ENCODE measurements around the gene POLR3G.

POLR3G gene

DNA sequence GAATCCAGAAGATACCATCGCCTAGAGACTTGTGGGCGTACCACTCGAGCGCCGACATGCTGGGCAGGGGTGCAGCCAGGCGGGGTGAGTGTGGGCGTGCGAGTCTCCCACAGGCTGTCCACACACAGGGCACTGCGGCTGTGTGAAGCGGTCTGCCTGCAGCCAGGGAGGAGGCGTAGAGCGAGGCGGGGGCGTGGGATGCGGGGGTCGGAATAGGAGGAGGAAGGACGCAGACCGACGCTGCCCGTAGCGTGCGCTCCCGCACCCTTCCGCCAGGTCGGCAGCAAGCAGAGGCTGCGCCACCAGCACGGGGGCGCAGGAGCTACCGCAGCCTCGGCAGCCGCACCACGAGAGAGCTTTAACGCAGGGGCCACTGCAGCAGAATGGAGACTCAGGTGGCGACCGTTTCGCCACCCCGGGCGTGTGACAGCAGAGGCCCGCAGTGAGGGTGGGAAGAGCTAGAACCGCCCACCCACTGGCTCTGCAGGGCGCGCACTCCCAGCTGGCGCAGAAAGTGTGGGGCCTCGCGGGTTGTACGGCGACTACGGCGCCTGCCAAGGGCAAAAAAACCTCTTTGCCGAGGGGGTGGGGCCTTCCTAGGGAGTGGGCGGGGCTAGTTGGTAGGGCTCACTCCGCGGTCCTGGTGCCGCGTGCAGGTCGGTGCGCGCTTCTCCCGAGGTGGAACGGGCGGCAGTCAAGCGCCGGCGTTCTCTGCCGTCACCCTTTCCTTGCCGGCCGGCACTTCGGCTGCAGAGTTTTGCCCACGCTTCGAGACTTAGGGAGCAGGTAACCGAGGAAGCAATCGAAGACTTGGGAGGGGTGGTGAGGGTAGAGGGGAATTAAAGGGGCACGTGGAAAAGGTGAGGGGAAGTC is at the start of gene POLR3G, which contains the start of gene MBLAC2:
Gene POLR3G, plus strand, starts transcription at position 630 of the 873 bp plus-strand sequence. CDS start 10,704 bp downstream, outside the sequence.
Gene MBLAC2, minus strand, starts transcription at position 537 of the 873 bp plus-strand sequence. Its CDS starts 479 bp downstream, at position 58.
- H3K4me1 Mint-ChIP-seq = peaks cover 35% of the 10 kb centered on the region
- no peaks in the 10 kb centered on the region for H3K9me3 Mint-ChIP-seq
- peak; percentile 96 for ATAC-seq

GRCh38 chr5:90434116-90434714 is 40.4 kb upstream of the POLR3G start:
- Mint-ChIP-seq H3K9me3 (no peaks in the 10 kb centered on the region), H3K27ac (no peak overlapping the region), H3K27me3 (no peaks in the 10 kb centered on the region), H3K36me3 (no peaks in the 10 kb centered on the region), H3K4me3 (no peak overlapping the region), H3K4me1 (no peaks in the 10 kb centered on the region)
- ATAC-seq = peak; percentile 61

More for the DNA sequence above, at the start of gene POLR3G, which contains the start of gene MBLAC2:
- H3K4me3 Mint-ChIP-seq = peak within 1 kb of the TSS; percentile 95
- H3K36me3 Mint-ChIP-seq = peaks cover 18% of the 10 kb centered on the region
- H3K27me3 Mint-ChIP-seq = no peaks in the 10 kb centered on the region
- peak within 1 kb of the TSS; percentile 85 for H3K27ac Mint-ChIP-seq

- no peaks in the 10 kb centered on the region for H3K9me3 Mint-ChIP-seq
- ATAC-seq = no peak
- peaks cover 5% of the 10 kb centered on the region for H3K4me1 Mint-ChIP-seq
These were observed 37.0 kb upstream of the POLR3G start for GRCh38 chr5:90437663-90438062.

DNA sequence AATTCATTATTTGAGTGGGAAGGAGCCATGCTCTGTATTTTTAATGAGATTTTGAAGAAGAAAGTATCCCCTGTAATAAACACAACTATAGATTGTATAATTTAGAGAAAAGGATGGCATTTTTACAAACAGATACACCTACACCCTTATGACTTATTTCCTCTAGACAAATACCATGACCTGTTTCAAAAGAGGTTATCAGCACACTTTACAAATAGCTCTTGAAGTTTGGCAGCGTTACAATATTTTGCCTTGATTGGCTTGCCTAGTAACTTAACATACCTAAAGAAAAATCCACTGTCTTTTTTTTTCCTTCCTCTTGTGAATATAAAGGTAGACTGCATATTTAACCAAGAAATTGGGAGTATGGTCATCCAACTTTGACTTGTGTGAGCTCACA is 36.6 kb upstream of the POLR3G start:
- Mint-ChIP-seq H3K9me3 (no peaks in the 10 kb centered on the region), H3K36me3 (no peaks in the 10 kb centered on the region), H3K4me3 (no peak overlapping the region), H3K27me3 (no peaks in the 10 kb centered on the region), H3K27ac (no peak overlapping the region), H3K4me1 (peaks cover 5% of the 10 kb centered on the region)
- ATAC-seq = no peak

More at GRCh38 chr5:90437663-90438062, 37.0 kb upstream of the POLR3G start:
- Mint-ChIP-seq H3K36me3 (no peaks in the 10 kb centered on the region), H3K27me3 (no peaks in the 10 kb centered on the region), H3K27ac (no peak overlapping the region), H3K4me3 (no peak overlapping the region)

DNA sequence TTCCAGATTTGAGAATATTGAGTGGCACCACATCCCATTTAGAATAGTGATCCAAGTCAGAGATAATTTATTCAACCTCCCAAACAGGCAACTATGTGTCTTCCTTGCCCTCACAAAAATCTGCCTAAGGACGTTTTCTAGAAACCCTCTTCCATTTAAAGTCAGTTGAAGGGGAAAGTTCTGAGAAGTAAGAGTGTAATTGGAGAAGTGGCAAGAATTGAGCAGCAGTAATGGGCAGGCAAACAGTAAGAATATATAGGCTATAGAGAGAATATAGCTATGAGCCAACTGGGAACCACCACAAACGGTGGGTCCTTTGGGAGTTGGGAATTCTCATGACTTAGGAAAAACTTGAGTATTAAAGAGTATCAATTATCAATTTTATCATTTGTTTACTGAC is 34.0 kb upstream of the POLR3G start:
- Mint-ChIP-seq H3K27ac (peak overlapping the region; percentile 76), H3K4me3 (peak overlapping the region; percentile 71), H3K4me1 (peaks cover 5% of the 10 kb centered on the region), H3K36me3 (no peaks in the 10 kb centered on the region), H3K9me3 (no peaks in the 10 kb centered on the region), H3K27me3 (no peaks in the 10 kb centered on the region)
- no peak for ATAC-seq

- Mint-ChIP-seq H3K36me3 (no peaks in the 10 kb centered on the region), H3K9me3 (peaks cover 3% of the 10 kb centered on the region), H3K27me3 (no peaks in the 10 kb centered on the region), H3K4me3 (no peak overlapping the region), H3K4me1 (no peaks in the 10 kb centered on the region), H3K27ac (no peak overlapping the region)
- ATAC-seq = no peak
These were observed 27.7 kb upstream of the POLR3G start for GRCh38 chr5:90446961-90447360.

- H3K4me3 Mint-ChIP-seq = no peak overlapping the region
- no peaks in the 10 kb centered on the region for H3K27me3 Mint-ChIP-seq
- H3K36me3 Mint-ChIP-seq = peaks cover 22% of the 10 kb centered on the region
- H3K27ac Mint-ChIP-seq = no peak overlapping the region
- H3K9me3 Mint-ChIP-seq = no peaks in the 10 kb centered on the region
- peaks cover 13% of the 10 kb centered on the region for H3K4me1 Mint-ChIP-seq
- no peak for ATAC-seq
These were observed 13.4 kb upstream of the POLR3G start for GRCh38 chr5:90461288-90461687.

DNA sequence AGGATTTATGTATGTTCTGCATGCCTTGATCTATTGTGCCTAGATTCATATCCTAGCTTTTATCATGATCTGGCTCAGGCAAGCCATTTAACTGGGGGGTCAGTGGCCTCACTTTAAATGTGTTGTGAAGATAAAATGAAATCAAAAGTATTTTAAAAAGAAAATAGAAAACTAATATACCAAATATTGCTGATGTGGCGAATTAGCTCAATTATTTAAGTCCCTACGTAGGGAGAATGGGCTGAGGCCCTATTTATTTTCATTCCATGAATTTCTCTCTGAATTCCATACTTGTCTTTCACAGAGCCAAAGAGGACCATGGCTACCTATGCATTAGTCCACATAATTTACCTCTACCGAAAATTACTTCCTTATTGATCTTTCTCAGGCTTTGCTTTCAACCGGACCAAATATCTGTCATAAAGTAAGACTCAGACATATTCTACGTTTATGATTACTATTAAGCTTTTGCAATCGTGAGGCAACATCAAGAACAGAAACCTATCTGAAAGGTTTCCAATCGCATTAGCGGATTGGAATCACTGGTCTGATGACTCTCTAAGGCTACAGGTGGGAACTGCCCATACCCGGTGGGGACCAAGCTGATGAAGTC is 1.8 kb upstream of the POLR3G start:
- H3K36me3 Mint-ChIP-seq = peaks cover 34% of the 10 kb centered on the region
- peaks cover 2% of the 10 kb centered on the region for H3K9me3 Mint-ChIP-seq
- peaks cover 39% of the 10 kb centered on the region for H3K4me1 Mint-ChIP-seq
- H3K27ac Mint-ChIP-seq = peak overlapping the region; percentile 85
- ATAC-seq = no peak
- H3K27me3 Mint-ChIP-seq = no peaks in the 10 kb centered on the region
- H3K4me3 Mint-ChIP-seq = peak overlapping the region; percentile 95

DNA sequence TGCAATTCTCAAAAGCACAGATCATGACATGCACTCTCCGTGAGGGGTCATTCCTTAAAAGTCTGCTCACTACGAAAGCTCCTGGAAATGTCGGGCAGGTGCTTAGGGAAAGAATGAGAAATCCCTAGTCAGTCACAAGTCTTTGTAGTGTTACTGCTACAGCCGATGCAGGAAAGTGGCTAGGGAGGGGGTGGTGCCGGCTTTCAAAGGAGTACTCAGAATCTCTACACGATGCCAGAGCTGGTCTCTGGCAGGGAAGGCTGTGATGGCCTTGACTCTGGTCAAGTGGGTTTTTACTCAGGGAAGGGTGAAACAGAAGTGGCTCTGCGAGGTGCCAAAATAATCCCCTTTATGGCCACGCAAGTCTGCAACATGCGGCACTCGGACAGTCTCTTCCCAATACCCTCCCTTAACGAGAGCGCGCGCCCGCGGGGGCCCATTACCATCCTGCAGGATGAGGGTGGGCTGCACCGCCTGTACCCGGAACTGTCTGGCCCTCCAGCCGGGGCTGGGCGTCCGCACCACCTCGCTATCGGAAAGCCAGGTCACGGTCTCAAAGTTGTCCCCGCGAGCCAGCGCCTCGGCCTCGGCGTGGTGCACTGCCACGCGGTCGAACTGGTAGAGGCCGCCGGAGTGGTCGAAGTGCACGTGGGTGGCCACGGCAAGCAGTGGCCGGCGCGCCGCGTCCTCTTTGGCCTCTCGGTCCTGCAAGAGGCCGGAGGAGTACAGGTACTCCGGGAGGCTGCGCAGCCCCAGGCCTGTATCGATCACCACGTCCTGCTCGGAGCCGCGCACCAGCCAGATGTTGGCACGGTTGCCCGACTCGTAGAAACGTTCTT is 1.0 kb upstream of the POLR3G start:
- Mint-ChIP-seq H3K4me3 (peak overlapping the region; percentile 95), H3K4me1 (peaks cover 39% of the 10 kb centered on the region), H3K27ac (peak overlapping the region; percentile 85), H3K27me3 (no peaks in the 10 kb centered on the region), H3K9me3 (no peaks in the 10 kb centered on the region), H3K36me3 (peaks cover 27% of the 10 kb centered on the region)
- ATAC-seq = no peak

DNA sequence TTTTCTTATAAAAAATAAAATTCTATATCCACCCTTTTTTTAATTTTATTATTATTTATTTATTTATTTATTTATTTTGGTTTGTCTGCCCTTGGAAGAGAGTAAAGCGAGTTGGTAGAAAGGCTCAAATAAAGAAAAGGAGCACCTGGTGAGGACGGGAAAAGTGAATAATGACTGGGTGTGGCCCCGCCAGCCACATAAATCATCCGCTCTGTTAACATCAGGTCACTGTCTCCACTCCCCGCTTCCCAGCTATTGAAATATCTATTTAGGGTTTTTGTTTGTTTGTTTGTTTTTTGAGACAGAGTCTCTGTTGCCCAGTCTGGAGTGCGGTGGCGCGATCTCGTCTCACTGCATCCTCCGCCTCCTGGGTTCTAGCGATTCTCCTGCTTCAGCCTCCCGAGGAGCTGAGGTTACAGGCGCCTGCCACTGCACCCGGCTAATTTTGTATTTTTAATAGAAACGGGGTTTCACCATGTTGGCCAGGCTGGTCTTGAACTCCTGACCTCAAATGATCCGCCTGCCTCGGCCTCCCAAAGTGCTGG is 844 bp downstream of the POLR3G start:
- ATAC-seq = no peak
- H3K27me3 Mint-ChIP-seq = no peaks in the 10 kb centered on the region
- peak overlapping the region; percentile 95 for H3K4me3 Mint-ChIP-seq
- H3K4me1 Mint-ChIP-seq = peaks cover 26% of the 10 kb centered on the region
- no peak overlapping the region for H3K27ac Mint-ChIP-seq
- peaks cover 8% of the 10 kb centered on the region for H3K36me3 Mint-ChIP-seq
- H3K9me3 Mint-ChIP-seq = no peaks in the 10 kb centered on the region

DNA sequence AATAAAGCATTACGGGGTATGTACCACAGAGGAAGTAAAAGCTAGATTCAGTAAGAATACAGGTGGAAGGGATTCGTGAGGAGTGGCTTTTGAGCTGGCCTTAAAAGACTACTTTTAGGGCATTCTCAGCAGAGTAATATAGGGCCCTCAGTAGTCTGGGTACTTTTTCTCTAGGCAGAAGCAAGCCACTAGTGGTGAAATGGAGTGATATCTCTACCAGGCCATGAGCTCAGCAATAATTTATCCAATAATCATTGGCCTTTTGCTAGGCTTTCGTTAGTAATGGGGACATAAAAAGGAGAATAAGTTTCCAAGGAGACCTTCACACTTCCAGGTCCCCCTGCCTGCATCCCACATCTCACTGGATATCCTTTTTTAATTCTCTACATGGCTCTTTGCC is 1.7 kb downstream of the POLR3G start:
- H3K9me3 Mint-ChIP-seq = no peaks in the 10 kb centered on the region
- no peaks in the 10 kb centered on the region for H3K27me3 Mint-ChIP-seq
- H3K4me3 Mint-ChIP-seq = no peak overlapping the region

DNA sequence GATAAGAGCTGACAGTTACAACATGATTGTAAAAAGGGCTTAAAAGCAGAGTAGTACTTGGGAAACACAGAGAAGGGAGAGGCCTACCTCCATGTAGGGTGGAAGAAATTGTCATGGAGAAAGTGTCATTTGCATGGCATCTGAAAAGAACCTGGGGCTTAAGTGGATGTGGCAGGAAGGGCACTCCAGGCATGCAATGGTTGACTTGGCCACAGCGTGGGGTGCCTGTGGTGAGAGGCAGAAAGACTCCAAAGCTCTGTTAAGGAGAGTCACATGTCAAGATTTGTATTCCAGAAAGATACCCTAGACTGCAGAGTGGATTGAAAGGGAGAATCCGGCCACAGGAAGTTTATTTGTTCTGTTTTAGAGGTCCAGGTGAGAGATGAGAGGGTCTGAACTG is 2.4 kb downstream of the POLR3G start:
- Mint-ChIP-seq H3K4me3 (no peak overlapping the region), H3K9me3 (no peaks in the 10 kb centered on the region), H3K36me3 (no peaks in the 10 kb centered on the region)

More for the DNA sequence above, 1.7 kb downstream of the POLR3G start:
- no peak for ATAC-seq
- no peaks in the 10 kb centered on the region for H3K36me3 Mint-ChIP-seq
- H3K4me1 Mint-ChIP-seq = peaks cover 19% of the 10 kb centered on the region
- H3K27ac Mint-ChIP-seq = no peak overlapping the region

DNA sequence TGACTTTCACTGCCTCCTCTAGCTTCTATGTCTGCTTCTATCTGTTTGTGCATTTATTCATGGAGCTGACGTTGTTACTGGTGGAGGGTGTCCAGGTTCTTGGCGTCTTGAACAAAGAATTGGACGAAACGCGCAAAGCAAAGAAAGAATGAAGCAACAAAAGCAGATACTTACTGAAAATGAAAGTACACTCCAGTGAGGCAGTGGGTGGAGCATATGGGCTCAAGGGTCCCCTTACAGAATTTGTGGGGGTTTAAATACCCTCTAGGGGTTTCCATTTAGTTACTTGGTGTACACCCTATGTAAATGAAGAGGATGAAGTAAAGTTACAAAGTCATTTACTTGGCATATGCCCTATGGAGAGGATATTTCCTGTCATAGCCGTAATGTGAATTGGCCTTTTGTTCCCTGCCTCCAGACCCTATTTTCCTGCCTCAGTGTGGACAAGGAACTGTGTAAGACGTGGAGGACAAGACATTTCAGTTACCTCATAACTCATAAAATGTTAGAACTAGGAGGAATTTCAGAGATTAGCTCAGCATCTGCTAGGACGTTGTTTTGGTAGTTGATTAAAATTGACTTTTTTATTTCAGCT is 3.1 kb downstream of the POLR3G start:
- ATAC-seq = no peak
- peaks cover 19% of the 10 kb centered on the region for H3K4me1 Mint-ChIP-seq
- no peak overlapping the region for H3K27ac Mint-ChIP-seq
- H3K27me3 Mint-ChIP-seq = no peaks in the 10 kb centered on the region
- no peaks in the 10 kb centered on the region for H3K36me3 Mint-ChIP-seq
- no peak overlapping the region for H3K4me3 Mint-ChIP-seq
- no peaks in the 10 kb centered on the region for H3K9me3 Mint-ChIP-seq

More for the DNA sequence above, 2.4 kb downstream of the POLR3G start:
- Mint-ChIP-seq H3K27me3 (no peaks in the 10 kb centered on the region), H3K27ac (no peak overlapping the region), H3K4me1 (peaks cover 19% of the 10 kb centered on the region)
- no peak for ATAC-seq
